ENCODE data around the gene GALNT18.

DNA sequence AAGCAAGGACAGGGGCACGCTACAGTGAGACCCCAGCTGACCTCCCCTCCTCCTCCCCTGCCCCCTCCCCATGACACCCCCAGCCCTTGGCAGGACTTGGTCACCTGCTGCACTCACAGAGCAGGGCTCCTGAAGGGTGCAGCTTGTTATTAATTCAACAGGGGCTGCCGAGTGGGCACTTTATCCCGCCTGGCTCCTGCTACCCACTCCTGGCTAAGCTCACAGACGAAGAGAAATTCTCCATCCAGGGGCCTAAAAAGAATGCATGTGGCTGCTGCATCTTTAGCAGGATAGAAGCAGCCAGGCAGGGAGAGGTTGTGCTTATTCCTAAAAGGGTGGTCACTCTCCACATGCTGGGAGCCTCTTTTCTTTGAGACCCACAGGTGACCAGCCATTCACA lies 40.3 kb downstream of the GALNT18 start:
- TF ChIP-seq, protein P1, sequence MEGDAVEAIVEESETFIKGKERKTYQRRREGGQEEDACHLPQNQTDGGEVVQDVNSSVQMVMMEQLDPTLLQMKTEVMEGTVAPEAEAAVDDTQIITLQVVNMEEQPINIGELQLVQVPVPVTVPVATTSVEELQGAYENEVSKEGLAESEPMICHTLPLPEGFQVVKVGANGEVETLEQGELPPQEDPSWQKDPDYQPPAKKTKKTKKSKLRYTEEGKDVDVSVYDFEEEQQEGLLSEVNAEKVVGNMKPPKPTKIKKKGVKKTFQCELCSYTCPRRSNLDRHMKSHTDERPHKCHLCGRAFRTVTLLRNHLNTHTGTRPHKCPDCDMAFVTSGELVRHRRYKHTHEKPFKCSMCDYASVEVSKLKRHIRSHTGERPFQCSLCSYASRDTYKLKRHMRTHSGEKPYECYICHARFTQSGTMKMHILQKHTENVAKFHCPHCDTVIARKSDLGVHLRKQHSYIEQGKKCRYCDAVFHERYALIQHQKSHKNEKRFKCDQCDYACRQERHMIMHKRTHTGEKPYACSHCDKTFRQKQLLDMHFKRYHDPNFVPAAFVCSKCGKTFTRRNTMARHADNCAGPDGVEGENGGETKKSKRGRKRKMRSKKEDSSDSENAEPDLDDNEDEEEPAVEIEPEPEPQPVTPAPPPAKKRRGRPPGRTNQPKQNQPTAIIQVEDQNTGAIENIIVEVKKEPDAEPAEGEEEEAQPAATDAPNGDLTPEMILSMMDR (IDR thresholded peaks at IDR 0.05): no peak
- no peak for TF ChIP-seq POLR2AphosphoS5 (IDR thresholded peaks at IDR 0.05; ENCODE audit: insufficient read depth in 1 of 2, low read depth in 1 of 2)
- no peak for TF ChIP-seq POLR2A (IDR thresholded peaks at IDR 0.05)
